ENCODE data around the gene BCR. TPM values are rescaled to one million over a fixed set of nuclear protein-coding genes. Genes with fewer than 3 reads are reported as not detected.

The BCR gene
- total and polyA plus RNA-seq, 2 of the 13 experiments (the other 11 are each of a cell fraction or from before 2014, with no cell fraction given) = 19.9 to 33.6 TPM

GRCh38 chr22:23246982-23247766, 66.9 kb downstream of the BCR start (continued):
- TF ChIP-seq, protein P1, sequence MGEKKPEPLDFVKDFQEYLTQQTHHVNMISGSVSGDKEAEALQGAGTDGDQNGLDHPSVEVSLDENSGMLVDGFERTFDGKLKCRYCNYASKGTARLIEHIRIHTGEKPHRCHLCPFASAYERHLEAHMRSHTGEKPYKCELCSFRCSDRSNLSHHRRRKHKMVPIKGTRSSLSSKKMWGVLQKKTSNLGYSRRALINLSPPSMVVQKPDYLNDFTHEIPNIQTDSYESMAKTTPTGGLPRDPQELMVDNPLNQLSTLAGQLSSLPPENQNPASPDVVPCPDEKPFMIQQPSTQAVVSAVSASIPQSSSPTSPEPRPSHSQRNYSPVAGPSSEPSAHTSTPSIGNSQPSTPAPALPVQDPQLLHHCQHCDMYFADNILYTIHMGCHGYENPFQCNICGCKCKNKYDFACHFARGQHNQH (CRISPR knock-in tag; IDR thresholded peaks at IDR 0.05) = no peak
- TF ChIP-seq ZC3H13 (CRISPR knock-in tag; IDR thresholded peaks at IDR 0.05) (no peak), ZNF354B (CRISPR knock-in tag; IDR thresholded peaks at IDR 0.05) (no peak), FLYWCH1 (CRISPR knock-in tag; IDR thresholded peaks at IDR 0.05) (no peak), KLF15 (CRISPR knock-in tag; IDR thresholded peaks at IDR 0.05; ENCODE audit: borderline replicate concordance) (no peak), PHF21A (CRISPR knock-in tag; IDR thresholded peaks at IDR 0.05) (peak; percentile 63), TMF1 (CRISPR knock-in tag; IDR thresholded peaks at IDR 0.05; ENCODE audit: low read depth) (no peak), RFX1 (IDR thresholded peaks at IDR 0.05) (no peak), KMT2A (CRISPR knock-in tag; IDR thresholded peaks at IDR 0.05) (no peak), MATR3 (CRISPR knock-in tag; IDR thresholded peaks at IDR 0.05) (no peak), LCORL (IDR thresholded peaks at IDR 0.05) (0 out of 2 replicates have a peak, but pooled peaks have one; percentile 18), LCORL (CRISPR knock-in tag; IDR thresholded peaks at IDR 0.05) (peak; percentile 99), PAF1 (CRISPR knock-in tag; IDR thresholded peaks at IDR 0.05) (no peak), KLF11 (CRISPR knock-in tag; IDR thresholded peaks at IDR 0.05) (no peak), ZNF747 (CRISPR knock-in tag; IDR thresholded peaks at IDR 0.05; ENCODE audit: borderline replicate concordance) (0 out of 2 replicates have a peak, but pooled peaks have one; percentile 31)
- TF ChIP-seq, protein P2, sequence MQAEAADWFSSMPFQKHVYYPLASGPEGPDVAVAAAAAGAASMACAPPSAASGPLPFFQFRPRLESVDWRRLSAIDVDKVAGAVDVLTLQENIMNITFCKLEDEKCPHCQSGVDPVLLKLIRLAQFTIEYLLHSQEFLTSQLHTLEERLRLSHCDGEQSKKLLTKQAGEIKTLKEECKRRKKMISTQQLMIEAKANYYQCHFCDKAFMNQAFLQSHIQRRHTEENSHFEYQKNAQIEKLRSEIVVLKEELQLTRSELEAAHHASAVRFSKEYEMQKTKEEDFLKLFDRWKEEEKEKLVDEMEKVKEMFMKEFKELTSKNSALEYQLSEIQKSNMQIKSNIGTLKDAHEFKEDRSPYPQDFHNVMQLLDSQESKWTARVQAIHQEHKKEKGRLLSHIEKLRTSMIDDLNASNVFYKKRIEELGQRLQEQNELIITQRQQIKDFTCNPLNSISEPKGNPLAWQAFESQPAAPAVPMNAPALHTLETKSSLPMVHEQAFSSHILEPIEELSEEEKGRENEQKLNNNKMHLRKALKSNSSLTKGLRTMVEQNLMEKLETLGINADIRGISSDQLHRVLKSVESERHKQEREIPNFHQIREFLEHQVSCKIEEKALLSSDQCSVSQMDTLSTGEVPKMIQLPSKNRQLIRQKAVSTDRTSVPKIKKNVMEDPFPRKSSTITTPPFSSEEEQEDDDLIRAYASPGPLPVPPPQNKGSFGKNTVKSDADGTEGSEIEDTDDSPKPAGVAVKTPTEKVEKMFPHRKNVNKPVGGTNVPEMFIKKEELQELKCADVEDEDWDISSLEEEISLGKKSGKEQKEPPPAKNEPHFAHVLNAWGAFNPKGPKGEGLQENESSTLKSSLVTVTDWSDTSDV (CRISPR knock-in tag; IDR thresholded peaks at IDR 0.05) = no peak
- TF ChIP-seq, protein P3, sequence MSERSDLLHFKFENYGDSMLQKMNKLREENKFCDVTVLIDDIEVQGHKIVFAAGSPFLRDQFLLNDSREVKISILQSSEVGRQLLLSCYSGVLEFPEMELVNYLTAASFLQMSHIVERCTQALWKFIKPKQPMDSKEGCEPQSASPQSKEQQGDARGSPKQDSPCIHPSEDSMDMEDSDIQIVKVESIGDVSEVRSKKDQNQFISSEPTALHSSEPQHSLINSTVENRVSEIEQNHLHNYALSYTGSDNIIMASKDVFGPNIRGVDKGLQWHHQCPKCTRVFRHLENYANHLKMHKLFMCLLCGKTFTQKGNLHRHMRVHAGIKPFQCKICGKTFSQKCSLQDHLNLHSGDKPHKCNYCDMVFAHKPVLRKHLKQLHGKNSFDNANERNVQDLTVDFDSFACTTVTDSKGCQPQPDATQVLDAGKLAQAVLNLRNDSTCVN (CRISPR knock-in tag; IDR thresholded peaks at IDR 0.05; ENCODE audit: borderline replicate concordance) = no peak
- TF ChIP-seq, protein P4, sequence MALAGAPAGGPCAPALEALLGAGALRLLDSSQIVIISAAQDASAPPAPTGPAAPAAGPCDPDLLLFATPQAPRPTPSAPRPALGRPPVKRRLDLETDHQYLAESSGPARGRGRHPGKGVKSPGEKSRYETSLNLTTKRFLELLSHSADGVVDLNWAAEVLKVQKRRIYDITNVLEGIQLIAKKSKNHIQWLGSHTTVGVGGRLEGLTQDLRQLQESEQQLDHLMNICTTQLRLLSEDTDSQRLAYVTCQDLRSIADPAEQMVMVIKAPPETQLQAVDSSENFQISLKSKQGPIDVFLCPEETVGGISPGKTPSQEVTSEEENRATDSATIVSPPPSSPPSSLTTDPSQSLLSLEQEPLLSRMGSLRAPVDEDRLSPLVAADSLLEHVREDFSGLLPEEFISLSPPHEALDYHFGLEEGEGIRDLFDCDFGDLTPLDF (CRISPR knock-in tag; IDR thresholded peaks at IDR 0.05) = no peak
- TF ChIP-seq, protein P5, sequence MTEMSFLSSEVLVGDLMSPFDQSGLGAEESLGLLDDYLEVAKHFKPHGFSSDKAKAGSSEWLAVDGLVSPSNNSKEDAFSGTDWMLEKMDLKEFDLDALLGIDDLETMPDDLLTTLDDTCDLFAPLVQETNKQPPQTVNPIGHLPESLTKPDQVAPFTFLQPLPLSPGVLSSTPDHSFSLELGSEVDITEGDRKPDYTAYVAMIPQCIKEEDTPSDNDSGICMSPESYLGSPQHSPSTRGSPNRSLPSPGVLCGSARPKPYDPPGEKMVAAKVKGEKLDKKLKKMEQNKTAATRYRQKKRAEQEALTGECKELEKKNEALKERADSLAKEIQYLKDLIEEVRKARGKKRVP (CRISPR knock-in tag; IDR thresholded peaks at IDR 0.05) = no peak
- TF ChIP-seq, protein P6, sequence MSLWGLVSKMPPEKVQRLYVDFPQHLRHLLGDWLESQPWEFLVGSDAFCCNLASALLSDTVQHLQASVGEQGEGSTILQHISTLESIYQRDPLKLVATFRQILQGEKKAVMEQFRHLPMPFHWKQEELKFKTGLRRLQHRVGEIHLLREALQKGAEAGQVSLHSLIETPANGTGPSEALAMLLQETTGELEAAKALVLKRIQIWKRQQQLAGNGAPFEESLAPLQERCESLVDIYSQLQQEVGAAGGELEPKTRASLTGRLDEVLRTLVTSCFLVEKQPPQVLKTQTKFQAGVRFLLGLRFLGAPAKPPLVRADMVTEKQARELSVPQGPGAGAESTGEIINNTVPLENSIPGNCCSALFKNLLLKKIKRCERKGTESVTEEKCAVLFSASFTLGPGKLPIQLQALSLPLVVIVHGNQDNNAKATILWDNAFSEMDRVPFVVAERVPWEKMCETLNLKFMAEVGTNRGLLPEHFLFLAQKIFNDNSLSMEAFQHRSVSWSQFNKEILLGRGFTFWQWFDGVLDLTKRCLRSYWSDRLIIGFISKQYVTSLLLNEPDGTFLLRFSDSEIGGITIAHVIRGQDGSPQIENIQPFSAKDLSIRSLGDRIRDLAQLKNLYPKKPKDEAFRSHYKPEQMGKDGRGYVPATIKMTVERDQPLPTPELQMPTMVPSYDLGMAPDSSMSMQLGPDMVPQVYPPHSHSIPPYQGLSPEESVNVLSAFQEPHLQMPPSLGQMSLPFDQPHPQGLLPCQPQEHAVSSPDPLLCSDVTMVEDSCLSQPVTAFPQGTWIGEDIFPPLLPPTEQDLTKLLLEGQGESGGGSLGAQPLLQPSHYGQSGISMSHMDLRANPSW (CRISPR knock-in tag; IDR thresholded peaks at IDR 0.05; ENCODE audit: borderline replicate concordance) = no peak
